ENCODE data around the gene SCUBE3.

The SCUBE3 gene

GRCh38 chr6:35213824-35214756, at the start of gene SCUBE3:
Gene SCUBE3, plus strand, starts transcription at chr6:35213956. Its CDS starts 463 bp downstream, at chr6:35214419.
- DNase-seq (ENCODE audit: low read depth, low spot score), result no peak

GRCh38 chr6:35164277-35164676, 49.5 kb upstream of the SCUBE3 start:
- DNase-seq (ENCODE audit: low read depth, low spot score), result no peak

- no peak for DNase-seq (ENCODE audit: low read depth, low spot score)
These were observed 48.9 kb upstream of the SCUBE3 start for GRCh38 chr6:35164868-35165267.

- no peak for DNase-seq (ENCODE audit: low read depth, low spot score)
These were observed 48.1 kb upstream of the SCUBE3 start for GRCh38 chr6:35165630-35166071.

- no peak for DNase-seq (ENCODE audit: low read depth, low spot score)
These were observed 47.6 kb upstream of the SCUBE3 start for GRCh38 chr6:35166116-35166515.

- DNase-seq (ENCODE audit: low read depth, low spot score), result no peak
These were observed 47.2 kb upstream of the SCUBE3 start for GRCh38 chr6:35166520-35166919.

GRCh38 chr6:35167505-35167904, 46.3 kb upstream of the SCUBE3 start:
- no peak for DNase-seq (ENCODE audit: low read depth, low spot score)

- DNase-seq (ENCODE audit: low read depth, low spot score), result no peak
These were observed 45.3 kb upstream of the SCUBE3 start for GRCh38 chr6:35168461-35168861.

GRCh38 chr6:35170166-35170565, 43.6 kb upstream of the SCUBE3 start:
- DNase-seq (ENCODE audit: low read depth, low spot score), result no peak

GRCh38 chr6:35170891-35171290, 42.9 kb upstream of the SCUBE3 start:
- no peak for DNase-seq (ENCODE audit: low read depth, low spot score)

GRCh38 chr6:35173044-35173426, 40.7 kb upstream of the SCUBE3 start:
- no peak for DNase-seq (ENCODE audit: low read depth, low spot score)

GRCh38 chr6:35173427-35174087, 40.2 kb upstream of the SCUBE3 start:
- DNase-seq (ENCODE audit: low read depth, low spot score), result no peak

GRCh38 chr6:35174088-35174434, 39.7 kb upstream of the SCUBE3 start:
- DNase-seq (ENCODE audit: low read depth, low spot score), result no peak

- no peak for DNase-seq (ENCODE audit: low read depth, low spot score)
These were observed 39.3 kb upstream of the SCUBE3 start for GRCh38 chr6:35174501-35174900.

GRCh38 chr6:35176301-35177024, 37.3 kb upstream of the SCUBE3 start:
- no peak for DNase-seq (ENCODE audit: low read depth, low spot score)

- DNase-seq (ENCODE audit: low read depth, low spot score), result no peak
These were observed 36.6 kb upstream of the SCUBE3 start for GRCh38 chr6:35177157-35177556.

GRCh38 chr6:35177596-35177995, 36.2 kb upstream of the SCUBE3 start:
- no peak for DNase-seq (ENCODE audit: low read depth, low spot score)

GRCh38 chr6:35178012-35178411, 35.7 kb upstream of the SCUBE3 start:
- no peak for DNase-seq (ENCODE audit: low read depth, low spot score)

GRCh38 chr6:35178932-35179832, 34.6 kb upstream of the SCUBE3 start:
- no peak for DNase-seq (ENCODE audit: low read depth, low spot score)

- DNase-seq (ENCODE audit: low read depth, low spot score), result no peak
These were observed 33.7 kb upstream of the SCUBE3 start for GRCh38 chr6:35179901-35180535.

Measured in activated naive CD8-positive, alpha-beta T cell treated with anti-CD3 and anti-CD28 coated beads, Interleukin-2, amount 50 U/mL, for 16 hours (primary cell).